ENCODE results near the gene DCC.

DNA sequence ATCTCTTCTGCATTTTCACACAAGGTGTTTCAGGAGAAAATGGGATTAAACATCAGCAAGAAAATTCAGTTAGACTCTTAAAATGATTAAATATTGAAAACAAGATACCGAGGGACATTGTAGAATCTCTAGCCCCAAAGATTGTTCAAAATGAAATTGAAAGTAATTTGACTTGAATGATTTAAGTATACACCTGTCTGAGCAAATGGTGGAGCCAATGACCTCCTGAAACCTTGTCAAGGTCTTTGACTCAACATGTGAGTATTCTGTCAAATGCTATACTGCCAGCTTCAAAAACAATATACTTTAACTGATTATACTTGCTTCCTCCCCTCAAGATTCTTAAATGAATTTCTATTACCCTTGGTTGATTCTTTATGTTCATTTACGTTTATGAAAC, 411.0 kb downstream of the DCC start:
- TF ChIP-seq, protein P1, sequence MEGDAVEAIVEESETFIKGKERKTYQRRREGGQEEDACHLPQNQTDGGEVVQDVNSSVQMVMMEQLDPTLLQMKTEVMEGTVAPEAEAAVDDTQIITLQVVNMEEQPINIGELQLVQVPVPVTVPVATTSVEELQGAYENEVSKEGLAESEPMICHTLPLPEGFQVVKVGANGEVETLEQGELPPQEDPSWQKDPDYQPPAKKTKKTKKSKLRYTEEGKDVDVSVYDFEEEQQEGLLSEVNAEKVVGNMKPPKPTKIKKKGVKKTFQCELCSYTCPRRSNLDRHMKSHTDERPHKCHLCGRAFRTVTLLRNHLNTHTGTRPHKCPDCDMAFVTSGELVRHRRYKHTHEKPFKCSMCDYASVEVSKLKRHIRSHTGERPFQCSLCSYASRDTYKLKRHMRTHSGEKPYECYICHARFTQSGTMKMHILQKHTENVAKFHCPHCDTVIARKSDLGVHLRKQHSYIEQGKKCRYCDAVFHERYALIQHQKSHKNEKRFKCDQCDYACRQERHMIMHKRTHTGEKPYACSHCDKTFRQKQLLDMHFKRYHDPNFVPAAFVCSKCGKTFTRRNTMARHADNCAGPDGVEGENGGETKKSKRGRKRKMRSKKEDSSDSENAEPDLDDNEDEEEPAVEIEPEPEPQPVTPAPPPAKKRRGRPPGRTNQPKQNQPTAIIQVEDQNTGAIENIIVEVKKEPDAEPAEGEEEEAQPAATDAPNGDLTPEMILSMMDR (IDR thresholded peaks at IDR 0.05), result no peak
- TF ChIP-seq POLR2A (IDR thresholded peaks at IDR 0.05), result no peak

All from body of pancreas (tissue), 4 donors.